Measurements from ENCODE around the gene ZNF534.
"Not testable (repeated sequence)": the region's sequence is repeated elsewhere in the genome, so short reads cannot be mapped to it uniquely, and the experiment has no call there.

The ZNF534 gene

GRCh38 chr19:52500474-52500873 is 71.5 kb downstream of the ZNF534 start:
- not testable (repeated sequence) for DNase-seq

- DNase-seq, result not testable (repeated sequence)
Observed at GRCh38 chr19:52500991-52501390, 72.0 kb downstream of the ZNF534 start.
